Activated naive CD8-positive, alpha-beta T cell treated with anti-CD3 and anti-CD28 coated beads, Interleukin-2, amount 50 U/mL, for 16 hours (primary cell): Measurements from ENCODE around the gene P2RX3.
"Not testable (repeated sequence)": the region's sequence is repeated elsewhere in the genome, so short reads cannot be mapped to it uniquely, and the experiment has no call there.

Experiments
- DNase-seq: peaks from one replicate; pipeline ENCODE4 v3.0.0-alpha.2; 2020; ENCODE audit warnings: low read depth, low spot score

The P2RX3 gene

GRCh38 chr11:57324154-57324885 is 13.8 kb upstream of the P2RX3 start:
- DNase-seq = no peak

GRCh38 chr11:57324886-57325734 is 13.0 kb upstream of the P2RX3 start, which contains the start of gene TNKS1BP1:
Gene TNKS1BP1, minus strand, starts transcription at chr11:57324952. Its CDS starts 3,067 bp downstream, at chr11:57321885.
- peak; percentile 81 for DNase-seq

GRCh38 chr11:57325735-57326048 is 12.5 kb upstream of the P2RX3 start:
- no peak for DNase-seq

GRCh38 chr11:57327721-57328120 is 10.4 kb upstream of the P2RX3 start:
- no peak for DNase-seq

GRCh38 chr11:57330029-57330428 is 8.1 kb upstream of the P2RX3 start:
- no peak for DNase-seq

- DNase-seq = no peak
These were observed 6.4 kb upstream of the P2RX3 start for GRCh38 chr11:57331720-57332119.

GRCh38 chr11:57332694-57333440 is 5.3 kb upstream of the P2RX3 start:
- DNase-seq = no peak

- no peak for DNase-seq
These were observed 3.2 kb upstream of the P2RX3 start for GRCh38 chr11:57335023-57335342.

- peak; percentile 76 for DNase-seq
These were observed 2.6 kb upstream of the P2RX3 start, which contains the start of gene SSRP1 for GRCh38 chr11:57335343-57336110. Gene SSRP1, minus strand, starts transcription at chr11:57335892. Its CDS starts 771 bp downstream, at chr11:57335121.

- no peak for DNase-seq
These were observed 2.0 kb upstream of the P2RX3 start for GRCh38 chr11:57336111-57336666.

GRCh38 chr11:57336856-57337255 is 1.3 kb upstream of the P2RX3 start:
- DNase-seq = not testable (repeated sequence)

- DNase-seq = no peak
These were observed 1.2 kb downstream of the P2RX3 start for GRCh38 chr11:57339328-57339727.

- DNase-seq = no peak
These were observed 2.0 kb downstream of the P2RX3 start for GRCh38 chr11:57340039-57340615.

GRCh38 chr11:57341250-57341808 is 3.2 kb downstream of the P2RX3 start:
- DNase-seq = no peak

- DNase-seq = no peak
These were observed 4.5 kb downstream of the P2RX3 start for GRCh38 chr11:57342702-57343101.

GRCh38 chr11:57343825-57344224 is 5.7 kb downstream of the P2RX3 start:
- DNase-seq = no peak

GRCh38 chr11:57344826-57345225 is 6.7 kb downstream of the P2RX3 start:
- no peak for DNase-seq

GRCh38 chr11:57345555-57346211 is 7.5 kb downstream of the P2RX3 start:
- DNase-seq = peak; percentile 48

GRCh38 chr11:57347336-57347735 is 9.2 kb downstream of the P2RX3 start:
- no peak for DNase-seq

- DNase-seq = no peak
These were observed 9.9 kb downstream of the P2RX3 start for GRCh38 chr11:57348052-57348451.
